HG03442 (cell line): ENCODE data around the gene TAF11L6.
"Not testable (repeated sequence)": the region's sequence is repeated elsewhere in the genome, so short reads cannot be mapped to it uniquely, and the experiment has no call there.

Experiments
- ATAC-seq: cut with Tn5 transposase; IDR thresholded peaks from one replicate; pipeline ENCODE4 v1.9.1; 2021; ENCODE audit warnings: mild to moderate bottlenecking, moderate library complexity; ENCODE audit not compliant: unreplicated experiment

The TAF11L6 gene

DNA sequence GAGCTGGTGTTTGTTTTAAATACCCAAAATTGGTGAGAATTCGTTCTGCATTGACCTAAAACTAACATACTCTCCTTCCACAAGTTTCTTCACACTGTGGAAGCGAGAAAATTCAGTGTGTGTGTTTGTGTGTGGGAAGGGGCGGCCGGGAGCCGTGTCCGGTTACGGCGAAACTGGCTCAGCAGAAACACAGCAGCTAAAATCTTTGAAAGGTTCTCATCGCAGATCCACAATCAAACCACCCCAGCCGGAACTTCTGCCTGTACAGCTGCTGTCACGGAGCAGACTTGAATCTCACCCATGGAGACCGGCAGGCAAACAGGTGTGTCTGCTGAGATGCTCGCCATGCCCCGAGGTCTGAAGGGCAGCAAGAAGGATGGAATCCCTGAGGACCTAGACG is at the start of gene TAF11L6:
Gene TAF11L6, plus strand, starts transcription at position 301 of the 400 bp plus-strand sequence.
- not testable (repeated sequence) for ATAC-seq

DNA sequence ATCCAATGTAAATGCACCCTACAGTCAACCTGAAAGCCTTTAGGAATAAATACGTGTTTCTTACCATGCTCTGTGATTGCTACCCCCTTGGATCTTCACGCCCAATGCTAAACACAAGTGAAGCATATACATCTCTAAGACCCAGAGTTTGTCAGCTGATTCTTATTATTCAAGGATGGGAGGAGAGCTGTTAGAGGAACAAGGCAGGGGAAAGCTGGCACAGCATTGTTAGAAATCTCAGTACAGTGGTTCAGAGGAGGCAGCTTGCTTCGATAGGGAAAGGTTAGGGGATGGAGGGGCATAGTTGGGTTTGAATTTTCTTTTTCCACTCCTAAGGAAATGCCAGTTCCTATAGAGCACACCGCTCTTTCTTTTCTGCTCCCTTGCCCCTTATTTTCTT is 47.1 kb upstream of the TAF11L6 start:
- no peak for ATAC-seq

GRCh38 chr5:17482790-17483189 is 45.7 kb upstream of the TAF11L6 start:
- no peak for ATAC-seq

GRCh38 chr5:17486464-17487173 is 41.9 kb upstream of the TAF11L6 start:
- ATAC-seq = not testable (repeated sequence)

- ATAC-seq = no peak
These were observed 41.3 kb upstream of the TAF11L6 start for GRCh38 chr5:17487174-17487512.

DNA sequence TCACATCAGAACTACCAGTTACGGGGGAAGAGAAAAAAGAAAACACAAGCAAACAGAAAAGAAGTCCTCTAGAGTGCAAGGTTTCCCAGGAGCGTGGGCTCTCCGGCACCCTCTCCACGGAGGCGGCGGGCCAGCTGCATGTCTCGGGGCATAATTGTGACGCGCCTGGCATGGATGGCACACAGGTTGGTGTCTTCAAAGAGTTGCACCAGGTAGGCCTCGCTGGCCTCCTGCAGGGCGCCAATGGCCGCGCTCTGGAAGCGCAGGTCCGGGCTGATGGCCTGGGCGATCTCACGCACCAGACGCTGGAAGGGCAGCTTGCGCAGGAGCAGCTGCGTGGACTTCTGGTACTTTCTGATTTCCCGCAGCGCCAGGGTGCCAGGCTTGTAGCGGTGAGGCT is 37.2 kb upstream of the TAF11L6 start:
- not testable (repeated sequence) for ATAC-seq

DNA sequence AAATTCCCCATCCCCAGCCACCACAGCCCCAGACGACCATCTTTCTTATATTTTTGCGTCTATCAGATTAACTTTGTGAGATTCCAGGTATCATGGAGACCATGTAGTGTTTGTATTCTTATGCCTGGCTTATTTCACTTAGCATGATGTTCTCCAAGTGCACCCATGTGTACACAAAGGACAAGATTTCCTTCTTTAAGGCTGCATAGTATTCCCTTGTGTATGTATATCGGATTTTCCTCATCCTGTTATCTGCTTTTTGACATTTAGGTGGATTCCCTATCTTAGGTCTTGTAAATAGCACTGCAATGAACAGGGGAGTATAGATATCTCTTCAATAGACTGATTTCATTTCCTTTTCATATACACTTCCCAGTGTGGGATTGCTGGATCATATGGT is 35.7 kb upstream of the TAF11L6 start:
- ATAC-seq = no peak

DNA sequence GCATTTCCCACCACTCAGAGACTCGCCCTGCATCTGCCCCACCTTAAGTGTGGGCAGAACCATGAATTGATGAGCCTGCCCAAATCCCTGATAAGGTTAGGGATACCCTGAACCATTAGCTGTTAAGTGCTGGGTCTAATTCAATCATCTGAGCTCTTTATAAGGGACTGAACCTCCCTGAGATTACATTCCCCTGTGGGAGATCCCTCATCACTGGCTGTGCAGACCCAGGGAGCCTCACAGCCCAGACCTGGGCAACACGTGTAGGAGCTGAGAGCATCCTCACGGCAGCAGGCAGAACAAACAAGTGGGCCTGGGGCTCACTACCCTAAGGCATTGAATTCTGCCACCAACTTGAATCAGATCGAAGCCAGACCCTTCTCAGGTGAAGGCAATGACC is 31.0 kb upstream of the TAF11L6 start:
- ATAC-seq = no peak

DNA sequence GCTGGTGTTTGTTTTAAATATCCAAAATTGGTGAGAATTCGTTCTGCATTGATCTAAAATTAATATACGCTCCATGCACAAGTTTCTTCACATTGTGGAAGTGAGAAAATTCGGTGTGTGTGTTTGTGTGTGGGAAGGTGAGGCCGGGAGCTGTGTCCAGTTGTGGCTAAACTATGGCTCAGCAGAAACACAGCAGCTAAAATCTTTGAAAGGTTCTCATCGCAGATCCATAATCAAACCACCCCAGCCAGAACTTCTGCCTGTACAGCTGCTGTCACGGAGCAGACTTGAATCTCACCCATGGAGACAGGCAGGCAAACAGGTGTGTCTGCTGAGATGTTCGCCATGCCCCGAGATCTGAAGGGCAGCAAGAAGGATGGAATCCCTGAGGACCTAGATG is 30.5 kb upstream of the TAF11L6 start, which contains the start of gene TAF11L2:
Gene TAF11L2, plus strand, starts transcription at position 301 of the 400 bp plus-strand sequence.
- ATAC-seq = not testable (repeated sequence)

GRCh38 chr5:17511775-17512325 is 16.6 kb upstream of the TAF11L6 start:
- ATAC-seq = no peak

DNA sequence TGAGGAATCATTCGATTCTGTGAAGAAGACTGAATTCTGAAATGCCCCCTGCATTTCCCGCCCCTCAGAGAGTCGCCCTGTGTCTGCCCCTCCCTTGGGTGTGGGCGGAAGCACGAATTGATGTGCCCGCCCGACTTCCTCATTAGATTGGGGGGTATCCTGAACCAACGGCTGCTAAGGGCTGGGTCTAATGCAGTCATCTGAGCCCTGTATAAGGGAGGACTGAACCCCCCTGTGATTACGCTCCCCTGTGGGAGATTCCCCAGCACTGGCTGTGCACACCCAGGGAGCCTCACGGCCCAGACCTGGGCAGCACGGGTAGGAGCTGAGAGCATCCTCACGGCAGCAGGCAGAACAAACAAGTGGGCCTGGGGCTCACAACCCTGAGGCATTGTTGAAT is 10.9 kb upstream of the TAF11L6 start:
- ATAC-seq = not testable (repeated sequence)

DNA sequence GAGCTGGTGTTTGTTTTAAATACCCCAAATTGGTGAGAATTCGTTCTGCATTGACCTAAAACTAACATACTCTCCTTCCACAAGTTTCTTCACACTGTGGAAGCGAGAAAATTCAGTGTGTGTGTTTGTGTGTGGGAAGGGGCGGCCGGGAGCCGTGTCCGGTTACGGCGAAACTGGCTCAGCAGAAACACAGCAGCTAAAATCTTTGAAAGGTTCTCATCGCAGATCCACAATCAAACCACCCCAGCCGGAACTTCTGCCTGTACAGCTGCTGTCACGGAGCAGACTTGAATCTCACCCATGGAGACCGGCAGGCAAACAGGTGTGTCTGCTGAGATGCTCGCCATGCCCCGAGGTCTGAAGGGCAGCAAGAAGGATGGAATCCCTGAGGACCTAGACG is 10.4 kb upstream of the TAF11L6 start, which contains the start of gene TAF11L3:
Gene TAF11L3, plus strand, starts transcription at position 301 of the 400 bp plus-strand sequence.
- not testable (repeated sequence) for ATAC-seq

GRCh38 chr5:17519508-17519907 is 9.0 kb upstream of the TAF11L6 start:
- ATAC-seq = not testable (repeated sequence)

GRCh38 chr5:17521501-17521900 is 7.0 kb upstream of the TAF11L6 start, which contains the start of gene TAF11L4:
Gene TAF11L4, plus strand, starts transcription at chr5:17521801.
- ATAC-seq = not testable (repeated sequence)

DNA sequence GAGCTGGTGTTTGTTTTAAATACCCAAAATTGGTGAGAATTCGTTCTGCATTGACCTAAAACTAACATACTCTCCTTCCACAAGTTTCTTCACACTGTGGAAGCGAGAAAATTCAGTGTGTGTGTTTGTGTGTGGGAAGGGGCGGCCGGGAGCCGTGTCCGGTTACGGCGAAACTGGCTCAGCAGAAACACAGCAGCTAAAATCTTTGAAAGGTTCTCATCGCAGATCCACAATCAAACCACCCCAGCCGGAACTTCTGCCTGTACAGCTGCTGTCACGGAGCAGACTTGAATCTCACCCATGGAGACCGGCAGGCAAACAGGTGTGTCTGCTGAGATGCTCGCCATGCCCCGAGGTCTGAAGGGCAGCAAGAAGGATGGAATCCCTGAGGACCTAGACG is 3.5 kb upstream of the TAF11L6 start, which contains the start of gene TAF11L5:
Gene TAF11L5, plus strand, starts transcription at position 301 of the 400 bp plus-strand sequence.
- ATAC-seq = not testable (repeated sequence)

- ATAC-seq = not testable (repeated sequence)
These were observed 2.0 kb upstream of the TAF11L6 start for GRCh38 chr5:17526504-17526903.
